Ascending aorta (tissue), 2 donors: ENCODE results near the gene MAP3K14. TPM values are rescaled to one million over a fixed set of nuclear protein-coding genes. Genes with fewer than 3 reads are reported as not detected.
A peak's percentile ranks its signal among the peaks of the same experiment; 100 is the strongest.

ENCODE experiments used
- DNase-seq, 2 donors: peaks; one replicate each; pipeline ENCODE4 v3.0.0-alpha.2; 2019; ENCODE audit warnings: low spot score in 2 of 2
- H3K27ac ChIP-seq, 2 donors: fragments of 200-600 bp; sonication (generic); one replicate each; pipeline ENCODE4 v1.5.1; 2016 to 2017; ENCODE audit warnings: mild to moderate bottlenecking in 1 of 2
- H3K27me3 ChIP-seq: fragments of 200-600 bp; sonication (generic); one replicate; pipeline ENCODE4 v1.5.1; 2017
- H3K36me3 ChIP-seq, 2 donors: fragments of 200-600 bp; sonication (generic); one replicate each; pipeline ENCODE4 v1.5.1; 2016
- H3K4me1 ChIP-seq, 2 donors: fragments of 200-600 bp; sonication (generic); one replicate each; pipeline ENCODE4 v1.5.1; 2016 to 2017; ENCODE audit warnings: mild to moderate bottlenecking in 1 of 2
- H3K4me3 ChIP-seq, 2 donors: fragments of 200-600 bp; sonication (generic); one replicate each; pipeline ENCODE4 v1.5.1; 2016 to 2017; ENCODE audit warnings: mild to moderate bottlenecking in 1 of 2
- H3K9me3 ChIP-seq, 2 donors: fragments of 200-600 bp; sonication (generic); one replicate each; pipeline ENCODE4 v1.5.1; 2016
- intact Hi-C: fragments of 100-400 bp; cut with DNase I; formaldehyde crosslinking; loops from one replicate; pipeline ENCODE4 v1.15.1; 2023
- total RNA-seq: library from RNA; depleted of rRNA; stranded (reverse); fragments of >200 nt; gene quantifications from one replicate; pipeline ENCODE4 v1.1.0, GENCODE V29; 2016
- TF ChIP-seq, protein P1 (sequence below), 3 experiments: fragments of 200-600 bp in 2 of 3; fragments of 450-650 bp in 1 of 3; sonication (generic) in 2 of 3; IDR thresholded peaks; one replicate each; pipeline ENCODE4 v1.5.1; 2016 to 2019; ENCODE audit warnings: antibody characterized with exemption in 3 of 3, mild to moderate bottlenecking in 1 of 3, moderate library complexity in 1 of 3

The MAP3K14 gene
- total RNA-seq, 1 donor from 2014 or later = 7.7 TPM

DNA sequence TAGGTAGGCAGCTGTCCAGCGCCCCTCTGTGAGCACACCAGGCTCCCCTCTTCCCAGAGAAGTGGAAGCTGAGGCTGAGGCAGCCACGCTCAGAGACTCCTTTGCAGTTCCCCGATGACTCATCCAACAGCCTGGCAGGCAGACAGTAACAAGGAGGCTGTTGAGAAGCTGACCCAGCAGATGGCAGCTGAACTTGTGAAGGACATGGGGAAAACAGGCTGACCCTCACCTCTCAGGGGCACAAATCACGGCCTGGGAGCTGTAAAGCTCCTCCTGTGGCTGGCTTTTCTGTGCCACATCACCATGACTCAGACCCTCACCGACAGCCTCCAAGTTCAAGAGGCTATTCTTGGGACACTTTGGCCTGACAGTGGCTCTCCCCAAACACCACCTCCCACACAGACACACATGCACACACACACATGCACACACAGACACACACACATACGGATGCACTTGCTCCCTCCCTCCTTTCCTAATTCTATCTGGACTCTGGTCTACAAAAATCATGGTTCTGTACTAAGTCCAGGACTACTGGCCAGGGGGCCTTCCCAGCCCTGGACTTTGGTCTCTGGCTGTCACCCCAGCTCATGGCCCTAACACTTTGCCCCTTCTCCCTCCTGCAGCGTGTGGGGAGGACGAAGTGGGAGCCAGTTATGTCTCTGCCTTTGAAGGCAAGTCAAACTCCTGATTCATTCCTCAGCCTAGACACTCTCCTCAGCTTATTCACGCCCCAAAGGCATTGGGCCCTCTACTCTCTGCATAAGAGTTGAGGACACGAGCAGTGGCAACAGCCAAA, 23.2 kb downstream of the MAP3K14 start:
- Histone ChIP-seq H3K27ac (peak overlapping the region; percentile 81 to 85), H3K4me1 (peaks cover 26 to 61% of the 10 kb centered on the region in 2 donors), H3K27me3 (no peaks in the 10 kb centered on the region), H3K4me3 (no peak overlapping the region), H3K36me3 (peaks cover 5 to 9% of the 10 kb centered on the region in 2 donors), H3K9me3 (no peaks in the 10 kb centered on the region)
- DNase-seq = peak; percentile 78 to 94
- TF ChIP-seq, protein P1, sequence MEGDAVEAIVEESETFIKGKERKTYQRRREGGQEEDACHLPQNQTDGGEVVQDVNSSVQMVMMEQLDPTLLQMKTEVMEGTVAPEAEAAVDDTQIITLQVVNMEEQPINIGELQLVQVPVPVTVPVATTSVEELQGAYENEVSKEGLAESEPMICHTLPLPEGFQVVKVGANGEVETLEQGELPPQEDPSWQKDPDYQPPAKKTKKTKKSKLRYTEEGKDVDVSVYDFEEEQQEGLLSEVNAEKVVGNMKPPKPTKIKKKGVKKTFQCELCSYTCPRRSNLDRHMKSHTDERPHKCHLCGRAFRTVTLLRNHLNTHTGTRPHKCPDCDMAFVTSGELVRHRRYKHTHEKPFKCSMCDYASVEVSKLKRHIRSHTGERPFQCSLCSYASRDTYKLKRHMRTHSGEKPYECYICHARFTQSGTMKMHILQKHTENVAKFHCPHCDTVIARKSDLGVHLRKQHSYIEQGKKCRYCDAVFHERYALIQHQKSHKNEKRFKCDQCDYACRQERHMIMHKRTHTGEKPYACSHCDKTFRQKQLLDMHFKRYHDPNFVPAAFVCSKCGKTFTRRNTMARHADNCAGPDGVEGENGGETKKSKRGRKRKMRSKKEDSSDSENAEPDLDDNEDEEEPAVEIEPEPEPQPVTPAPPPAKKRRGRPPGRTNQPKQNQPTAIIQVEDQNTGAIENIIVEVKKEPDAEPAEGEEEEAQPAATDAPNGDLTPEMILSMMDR (IDR thresholded peaks at IDR 0.05) = peak in 1 of 3 experiments; percentile 21
- intact Hi-C loops = loop anchor here (1.0 to 5.0 kb wide), 3 partner anchors 13 to 79 kb away; partner anchors contain the start of gene MAP3K14

GRCh38 chr17:45292696-45293412, 24.0 kb downstream of the MAP3K14 start:
- TF ChIP-seq, protein P1 (IDR thresholded peaks at IDR 0.05) = no peak
- Histone ChIP-seq H3K27ac (peak overlapping the region; percentile 81 to 85), H3K4me1 (peaks cover 26 to 61% of the 10 kb centered on the region in 2 donors), H3K9me3 (no peaks in the 10 kb centered on the region), H3K27me3 (no peaks in the 10 kb centered on the region), H3K4me3 (no peak overlapping the region), H3K36me3 (peaks cover 5 to 9% of the 10 kb centered on the region in 2 donors)
- intact Hi-C loops = loop anchor here (2.0 to 5.0 kb wide), 2 partner anchors 14 to 79 kb away; no protein-coding TSS in a partner anchor
- no peak for DNase-seq

DNA sequence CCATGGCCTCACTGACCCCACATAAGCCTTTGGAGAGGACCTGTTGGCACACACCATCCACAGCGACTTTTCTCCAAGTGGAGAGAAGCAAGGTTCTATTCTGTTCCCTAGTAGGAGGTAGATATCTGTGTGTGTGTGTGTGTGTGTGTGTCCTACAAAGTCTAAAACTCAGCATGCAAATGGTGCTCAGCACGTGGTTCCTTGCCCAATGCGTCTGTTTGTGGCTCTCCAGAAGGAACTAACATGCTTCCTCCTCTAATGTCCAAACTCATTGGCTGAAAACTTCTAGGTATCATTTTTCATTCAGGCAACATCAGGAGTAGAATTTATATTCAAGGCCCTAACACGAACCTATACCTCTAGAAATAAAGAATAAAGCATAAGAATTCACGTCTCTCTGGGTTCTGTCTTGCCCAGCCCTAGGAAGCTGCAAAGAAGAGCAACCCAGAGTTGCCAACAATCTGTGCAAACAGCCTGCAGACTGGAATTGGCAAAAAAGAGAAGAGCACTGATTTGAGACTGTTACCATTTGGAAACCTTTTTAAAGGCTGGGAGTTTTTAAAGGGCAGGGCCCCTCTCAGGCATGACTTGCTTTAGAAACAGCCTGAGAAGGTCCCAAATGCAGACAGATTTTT, 25.5 kb downstream of the MAP3K14 start:
- peaks cover 26 to 53% of the 10 kb centered on the region in 2 donors for H3K4me1 ChIP-seq
- H3K27ac ChIP-seq = peak overlapping the region; percentile 36 to 81
- H3K9me3 ChIP-seq = no peaks in the 10 kb centered on the region
- H3K4me3 ChIP-seq = no peak overlapping the region
- DNase-seq = no peak
- H3K27me3 ChIP-seq = no peaks in the 10 kb centered on the region
- intact Hi-C loops = loop anchor here (5.0 kb wide), 1 partner anchor 81 kb away; no protein-coding TSS in a partner anchor
- H3K36me3 ChIP-seq = peaks cover 13 to 24% of the 10 kb centered on the region in 2 donors
- TF ChIP-seq, protein P1 (IDR thresholded peaks at IDR 0.05) = no peak

- H3K27me3 ChIP-seq = no peaks in the 10 kb centered on the region
- no peak overlapping the region for H3K27ac ChIP-seq
- H3K4me1 ChIP-seq = peaks cover 26 to 45% of the 10 kb centered on the region in 2 donors
- intact Hi-C loops = loop anchor here (5.0 kb wide), 1 partner anchor 82 kb away; no protein-coding TSS in a partner anchor
- peaks cover 16 to 32% of the 10 kb centered on the region in 2 donors for H3K36me3 ChIP-seq
- DNase-seq = no peak
- no peak overlapping the region for H3K4me3 ChIP-seq
- TF ChIP-seq, protein P1 (IDR thresholded peaks at IDR 0.05) = no peak
- no peaks in the 10 kb centered on the region for H3K9me3 ChIP-seq
Measured at GRCh38 chr17:45290269-45290765, 26.5 kb downstream of the MAP3K14 start.
